ENCODE results near the gene MAEL.

MAEL gene

GRCh38 chr1:166988974-166989515 lies at the start of gene MAEL:
MAEL (plus strand) TSS chr1:166989280; CDS start chr1:166989353, 73 bp downstream.
- TF ChIP-seq CTCF (conservative IDR thresholded peaks at IDR 0.05; ENCODE audit: low read depth, low read length), result no peak
- no peak for DNase-seq (ENCODE audit: low read depth)

GRCh38 chr1:166939741-166940375 lies 49.2 kb upstream of the MAEL start:
- TF ChIP-seq CTCF (conservative IDR thresholded peaks at IDR 0.05; ENCODE audit: low read depth, low read length), result no peak
- H3K4me3 ChIP-seq (ENCODE audit: low read length), result no peak overlapping the region
- no peak for DNase-seq (ENCODE audit: low read depth)

More at GRCh38 chr1:166988974-166989515, at the start of gene MAEL:
- H3K4me3 ChIP-seq (ENCODE audit: low read length), result no peak within 1 kb of the TSS

GRCh38 chr1:166944186-166944967 lies 44.7 kb upstream of the MAEL start:
- no peak for TF ChIP-seq CTCF (conservative IDR thresholded peaks at IDR 0.05; ENCODE audit: low read depth, low read length)
- peak; percentile 48 for DNase-seq (ENCODE audit: low read depth)
- H3K4me3 ChIP-seq (ENCODE audit: low read length), result no peak overlapping the region

GRCh38 chr1:166947398-166948043 lies 41.6 kb upstream of the MAEL start:
- TF ChIP-seq CTCF (conservative IDR thresholded peaks at IDR 0.05; ENCODE audit: low read depth, low read length), result no peak
- H3K4me3 ChIP-seq (ENCODE audit: low read length), result peak overlapping the region; percentile 40
- DNase-seq (ENCODE audit: low read depth), result no peak

- TF ChIP-seq CTCF (conservative IDR thresholded peaks at IDR 0.05; ENCODE audit: low read depth, low read length), result no peak
- H3K4me3 ChIP-seq (ENCODE audit: low read length), result no peak overlapping the region
- no peak for DNase-seq (ENCODE audit: low read depth)
Measured at GRCh38 chr1:166948856-166949350, 40.2 kb upstream of the MAEL start.

GRCh38 chr1:166950156-166950555 lies 38.9 kb upstream of the MAEL start:
- H3K4me3 ChIP-seq (ENCODE audit: low read length), result no peak overlapping the region
- no peak for DNase-seq (ENCODE audit: low read depth)
- no peak for TF ChIP-seq CTCF (conservative IDR thresholded peaks at IDR 0.05; ENCODE audit: low read depth, low read length)

All from retinal pigment epithelial cell (primary cell).